ENCODE results near the gene FBXO38.
"Not testable (repeated sequence)": the region's sequence is repeated elsewhere in the genome, so short reads cannot be mapped to it uniquely, and the experiment has no call there.

Gene FBXO38

GRCh38 chr5:148467958-148468357 is 84.2 kb downstream of the FBXO38 start:
- no peak overlapping the region for H3K4me3 ChIP-seq (ENCODE audit: low read depth, low read length)
- TF ChIP-seq MAX (IDR thresholded peaks at IDR 0.05; ENCODE audit: low read depth, low read length) (no peak), MYC (IDR thresholded peaks at IDR 0.05; ENCODE audit: low read depth, low read length) (no peak)
- no peak for DNase-seq (ENCODE audit: low read depth)

- not testable (repeated sequence) for DNase-seq (ENCODE audit: low read depth); H3K4me3 ChIP-seq (ENCODE audit: low read depth, low read length)
Measured at GRCh38 chr5:148468746-148469145, 85.0 kb downstream of the FBXO38 start.

GRCh38 chr5:148469501-148469935 is 85.8 kb downstream of the FBXO38 start:
- no peak overlapping the region for H3K4me3 ChIP-seq (ENCODE audit: low read depth, low read length)
- TF ChIP-seq CTCF (IDR thresholded peaks at IDR 0.05; ENCODE audit: low read depth, low read length) (no peak), MYC (IDR thresholded peaks at IDR 0.05; ENCODE audit: low read depth, low read length) (no peak), POLR2A (IDR thresholded peaks at IDR 0.05; ENCODE audit: extremely low read depth, insufficient read length) (no peak), MAX (IDR thresholded peaks at IDR 0.05; ENCODE audit: low read depth, low read length) (no peak)
- DNase-seq (ENCODE audit: low read depth), result no peak

- H3K4me3 ChIP-seq (ENCODE audit: low read depth, low read length), result no peak overlapping the region
- TF ChIP-seq CTCF (IDR thresholded peaks at IDR 0.05; ENCODE audit: low read depth, low read length), result no peak
- no peak for TF ChIP-seq MYC (IDR thresholded peaks at IDR 0.05; ENCODE audit: low read depth, low read length)
- TF ChIP-seq POLR2A (IDR thresholded peaks at IDR 0.05; ENCODE audit: extremely low read depth, insufficient read length), result no peak
- no peak for TF ChIP-seq MAX (IDR thresholded peaks at IDR 0.05; ENCODE audit: low read depth, low read length)
- DNase-seq (ENCODE audit: low read depth), result no peak
Measured at GRCh38 chr5:148471379-148471778, 87.6 kb downstream of the FBXO38 start.

GRCh38 chr5:148474025-148474511 is 90.3 kb downstream of the FBXO38 start:
- no peak for TF ChIP-seq POLR2A (IDR thresholded peaks at IDR 0.05; ENCODE audit: extremely low read depth, insufficient read length)
- no peak for TF ChIP-seq CTCF (IDR thresholded peaks at IDR 0.05; ENCODE audit: low read depth, low read length)
- TF ChIP-seq MYC (IDR thresholded peaks at IDR 0.05; ENCODE audit: low read depth, low read length), result no peak
- TF ChIP-seq MAX (IDR thresholded peaks at IDR 0.05; ENCODE audit: low read depth, low read length), result no peak
- DNase-seq (ENCODE audit: low read depth), result no peak
- no peak overlapping the region for H3K4me3 ChIP-seq (ENCODE audit: low read depth, low read length)

GRCh38 chr5:148476302-148476701 is 92.5 kb downstream of the FBXO38 start:
- no peak overlapping the region for H3K4me3 ChIP-seq (ENCODE audit: low read depth, low read length)
- DNase-seq (ENCODE audit: low read depth), result no peak
- no peak for TF ChIP-seq POLR2A (IDR thresholded peaks at IDR 0.05; ENCODE audit: extremely low read depth, insufficient read length)
- TF ChIP-seq CTCF (IDR thresholded peaks at IDR 0.05; ENCODE audit: low read depth, low read length), result no peak
- TF ChIP-seq MAX (IDR thresholded peaks at IDR 0.05; ENCODE audit: low read depth, low read length), result no peak
- TF ChIP-seq MYC (IDR thresholded peaks at IDR 0.05; ENCODE audit: low read depth, low read length), result no peak

GRCh38 chr5:148477429-148477828 is 93.7 kb downstream of the FBXO38 start:
- no peak for DNase-seq (ENCODE audit: low read depth)
- TF ChIP-seq MAX (IDR thresholded peaks at IDR 0.05; ENCODE audit: low read depth, low read length), result no peak
- TF ChIP-seq CTCF (IDR thresholded peaks at IDR 0.05; ENCODE audit: low read depth, low read length), result no peak
- no peak for TF ChIP-seq POLR2A (IDR thresholded peaks at IDR 0.05; ENCODE audit: extremely low read depth, insufficient read length)
- TF ChIP-seq MYC (IDR thresholded peaks at IDR 0.05; ENCODE audit: low read depth, low read length), result no peak
- no peak overlapping the region for H3K4me3 ChIP-seq (ENCODE audit: low read depth, low read length)
